Ishikawa (cell line): ENCODE data around the gene OR2V2.

Experiments used
- CEBPB ChIP-seq: IDR thresholded peaks from 2 replicates; pipeline ENCODE4 v1.6.1; 2012
- CREB1 ChIP-seq: IDR thresholded peaks from 2 replicates; pipeline ENCODE4 v1.6.1; 2012; ENCODE audit warnings: low read depth
- EGR1 ChIP-seq: IDR thresholded peaks from 2 replicates; pipeline ENCODE4 v1.6.1; 2012
- EP300 ChIP-seq: IDR thresholded peaks from 2 replicates; pipeline ENCODE4 v1.6.1; 2012; ENCODE audit warnings: borderline replicate concordance
- FOXM1 ChIP-seq: IDR thresholded peaks from 2 replicates; pipeline ENCODE4 v1.6.1; 2012; ENCODE audit warnings: low read depth, borderline replicate concordance
- NFIC ChIP-seq: IDR thresholded peaks from 2 replicates; pipeline ENCODE4 v1.6.1; 2012
- RAD21 ChIP-seq: IDR thresholded peaks from 2 replicates; pipeline ENCODE4 v1.6.1; 2012; ENCODE audit warnings: low read depth
- REST ChIP-seq: IDR thresholded peaks from 2 replicates; pipeline ENCODE4 v1.6.1; 2012; ENCODE audit warnings: low read depth, mild to moderate bottlenecking
- TAF1 ChIP-seq: IDR thresholded peaks from 2 replicates; pipeline ENCODE4 v1.6.1; 2012; ENCODE audit warnings: low read depth, mild to moderate bottlenecking
- TCF12 ChIP-seq: IDR thresholded peaks from 2 replicates; pipeline ENCODE4 v1.6.1; 2012; ENCODE audit warnings: low read depth
- TEAD4 ChIP-seq: IDR thresholded peaks from 2 replicates; pipeline ENCODE4 v1.6.1; 2012
- YY1 ChIP-seq: IDR thresholded peaks from 2 replicates; pipeline ENCODE4 v1.6.1; 2012; ENCODE audit warnings: low read depth
- ZBTB7A ChIP-seq: IDR thresholded peaks from 2 replicates; pipeline ENCODE4 v1.6.1; 2012; ENCODE audit warnings: low read depth
- TF ChIP-seq, protein P1 (sequence below): IDR thresholded peaks from 2 replicates; pipeline ENCODE4 v1.6.1; 2012
- TF ChIP-seq, protein P2 (sequence below): IDR thresholded peaks from 2 replicates; pipeline ENCODE4 v1.6.1; 2012

The OR2V2 gene

DNA sequence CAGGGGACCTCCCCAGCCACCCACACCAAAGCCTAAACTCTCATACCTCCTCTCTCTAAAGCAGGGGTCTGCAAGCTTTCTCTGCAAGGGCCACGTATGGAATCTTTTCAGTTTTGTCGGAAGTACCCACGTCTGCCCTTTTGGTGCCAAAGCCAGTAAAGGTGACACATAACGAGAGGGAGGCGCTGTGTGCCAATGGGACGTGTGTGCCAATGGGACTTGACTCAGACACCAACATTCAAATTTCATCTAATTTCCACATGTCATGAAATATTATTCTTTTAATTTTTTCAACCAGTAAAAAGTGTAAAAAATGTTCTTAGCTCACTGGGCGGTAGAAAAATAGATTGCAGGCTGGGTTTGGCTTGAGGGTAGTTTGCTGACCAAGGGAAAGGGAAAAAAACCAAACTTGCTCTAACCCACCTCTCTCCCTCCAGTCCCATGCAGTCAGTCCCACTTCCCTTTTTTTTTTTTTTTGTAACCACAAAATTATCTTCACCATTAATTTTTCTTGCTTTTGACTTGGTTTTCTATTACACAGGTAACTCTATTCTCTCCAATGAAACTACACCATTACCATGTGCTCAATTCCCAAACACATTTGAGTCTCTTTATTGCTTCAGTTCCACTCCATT, 41.9 kb upstream of the OR2V2 start:
- no peak for TF ChIP-seq CREB1
- no peak for TF ChIP-seq REST
- no peak for TF ChIP-seq RAD21
- TF ChIP-seq, protein P1, sequence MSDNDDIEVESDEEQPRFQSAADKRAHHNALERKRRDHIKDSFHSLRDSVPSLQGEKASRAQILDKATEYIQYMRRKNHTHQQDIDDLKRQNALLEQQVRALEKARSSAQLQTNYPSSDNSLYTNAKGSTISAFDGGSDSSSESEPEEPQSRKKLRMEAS = no peak
- TF ChIP-seq TCF12 = no peak
- no peak for TF ChIP-seq EGR1
- TF ChIP-seq TAF1 = no peak
- TF ChIP-seq NFIC = no peak
- TF ChIP-seq TEAD4 = no peak
- TF ChIP-seq, protein P2, sequence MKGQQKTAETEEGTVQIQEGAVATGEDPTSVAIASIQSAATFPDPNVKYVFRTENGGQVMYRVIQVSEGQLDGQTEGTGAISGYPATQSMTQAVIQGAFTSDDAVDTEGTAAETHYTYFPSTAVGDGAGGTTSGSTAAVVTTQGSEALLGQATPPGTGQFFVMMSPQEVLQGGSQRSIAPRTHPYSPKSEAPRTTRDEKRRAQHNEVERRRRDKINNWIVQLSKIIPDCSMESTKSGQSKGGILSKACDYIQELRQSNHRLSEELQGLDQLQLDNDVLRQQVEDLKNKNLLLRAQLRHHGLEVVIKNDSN = no peak
- no peak for TF ChIP-seq EP300
- TF ChIP-seq FOXM1 = no peak
- no peak for TF ChIP-seq YY1
- no peak for TF ChIP-seq ZBTB7A
- TF ChIP-seq CEBPB = no peak

DNA sequence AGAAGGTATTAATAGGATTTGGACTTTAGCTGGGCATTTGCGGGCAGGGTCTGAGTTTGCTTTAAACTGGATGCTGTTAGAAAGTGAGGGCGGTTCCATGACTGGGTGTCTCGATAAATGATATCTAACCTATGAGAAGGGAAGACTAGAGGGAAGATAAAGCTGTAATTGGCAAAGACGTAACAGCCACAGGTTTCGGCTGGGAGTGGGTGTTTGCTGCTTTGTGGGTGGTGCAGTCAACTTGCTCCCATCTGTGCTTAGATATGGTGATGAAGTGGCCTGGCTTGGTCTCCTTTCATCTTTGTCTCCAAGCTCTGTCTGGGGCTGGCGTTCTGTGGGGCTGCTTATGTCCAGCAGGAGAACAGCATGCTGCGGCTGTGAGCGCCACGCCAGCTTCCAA, 39.7 kb upstream of the OR2V2 start:
- no peak for TF ChIP-seq YY1
- TF ChIP-seq EGR1 = no peak
- TF ChIP-seq, protein P2 = no peak
- TF ChIP-seq RAD21 = no peak
- TF ChIP-seq TAF1 = no peak
- TF ChIP-seq, protein P1 = no peak

- TF ChIP-seq, protein P2 = no peak
- TF ChIP-seq CREB1 = no peak
- TF ChIP-seq NFIC = no peak
- TF ChIP-seq TAF1 = no peak
- no peak for TF ChIP-seq ZBTB7A
- TF ChIP-seq TCF12 = no peak
- TF ChIP-seq, protein P1 = no peak
- TF ChIP-seq FOXM1 = no peak
- no peak for TF ChIP-seq YY1
- TF ChIP-seq EP300 = no peak
Observed at GRCh38 chr5:181108578-181109165, 38.7 kb upstream of the OR2V2 start.

DNA sequence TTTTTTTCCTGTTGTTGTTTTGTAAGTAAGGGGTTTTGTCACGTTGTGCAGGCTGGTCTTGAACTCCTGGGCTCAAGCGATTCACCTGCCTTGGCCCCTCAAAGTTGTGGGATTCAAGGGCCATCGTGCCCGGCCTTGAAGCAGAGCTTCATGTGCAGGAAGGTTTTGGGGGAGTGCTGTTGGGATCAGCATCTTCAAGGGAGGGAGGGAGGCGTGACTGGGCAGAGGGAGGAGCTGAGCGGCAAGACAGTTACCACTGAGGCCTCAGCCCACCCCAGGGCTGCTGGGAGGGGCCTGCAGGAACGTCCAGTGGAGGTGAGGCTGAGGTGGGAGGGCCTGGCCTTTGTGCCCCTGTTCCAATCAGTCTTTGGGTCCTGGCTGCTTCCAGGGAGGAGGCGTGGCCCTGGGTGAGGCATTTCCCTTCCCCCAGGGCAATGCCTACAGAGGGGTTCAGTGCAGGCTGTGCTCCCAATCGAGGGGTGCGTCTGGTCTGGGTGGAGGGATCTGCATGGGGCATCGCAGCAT, 37.8 kb upstream of the OR2V2 start:
- TF ChIP-seq EP300 (no peak), RAD21 (no peak)

DNA sequence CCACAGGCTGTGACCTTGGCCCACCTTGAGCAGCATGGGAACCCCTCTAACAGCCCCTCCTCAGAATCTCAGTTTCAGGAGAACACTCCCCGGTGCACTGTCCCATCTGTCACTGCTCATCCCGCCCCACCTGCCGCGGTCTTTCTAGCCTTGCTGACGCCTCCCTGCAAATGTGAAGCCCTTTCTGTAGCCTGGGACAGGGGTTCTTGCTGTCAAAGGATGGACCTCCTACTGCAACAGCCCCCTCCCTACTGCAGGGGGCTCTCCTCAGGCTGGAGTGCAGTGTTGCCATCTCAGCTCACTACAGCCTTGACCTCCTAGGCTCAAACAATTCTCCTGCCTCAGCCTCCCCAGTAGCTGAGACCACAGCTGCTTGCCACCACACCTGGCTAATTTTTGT, 36.4 kb upstream of the OR2V2 start:
- TF ChIP-seq, protein P1 = no peak
- no peak for TF ChIP-seq CREB1
- TF ChIP-seq NFIC = no peak
- TF ChIP-seq FOXM1 = no peak
- no peak for TF ChIP-seq REST
- TF ChIP-seq CEBPB = no peak
